HG02938 (cell line): ENCODE measurements around the gene SLC28A1.
"Not testable (repeated sequence)": the region's sequence is repeated elsewhere in the genome, so short reads cannot be mapped to it uniquely, and the experiment has no call there.

Experiments
- ATAC-seq: cut with Tn5 transposase; IDR thresholded peaks from one replicate; pipeline ENCODE4 v1.9.1; 2021; ENCODE audit warnings: mild to moderate bottlenecking, moderate library complexity; ENCODE audit not compliant: unreplicated experiment

Gene SLC28A1, protein sequence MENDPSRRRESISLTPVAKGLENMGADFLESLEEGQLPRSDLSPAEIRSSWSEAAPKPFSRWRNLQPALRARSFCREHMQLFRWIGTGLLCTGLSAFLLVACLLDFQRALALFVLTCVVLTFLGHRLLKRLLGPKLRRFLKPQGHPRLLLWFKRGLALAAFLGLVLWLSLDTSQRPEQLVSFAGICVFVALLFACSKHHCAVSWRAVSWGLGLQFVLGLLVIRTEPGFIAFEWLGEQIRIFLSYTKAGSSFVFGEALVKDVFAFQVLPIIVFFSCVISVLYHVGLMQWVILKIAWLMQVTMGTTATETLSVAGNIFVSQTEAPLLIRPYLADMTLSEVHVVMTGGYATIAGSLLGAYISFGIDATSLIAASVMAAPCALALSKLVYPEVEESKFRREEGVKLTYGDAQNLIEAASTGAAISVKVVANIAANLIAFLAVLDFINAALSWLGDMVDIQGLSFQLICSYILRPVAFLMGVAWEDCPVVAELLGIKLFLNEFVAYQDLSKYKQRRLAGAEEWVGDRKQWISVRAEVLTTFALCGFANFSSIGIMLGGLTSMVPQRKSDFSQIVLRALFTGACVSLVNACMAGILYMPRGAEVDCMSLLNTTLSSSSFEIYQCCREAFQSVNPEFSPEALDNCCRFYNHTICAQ

GRCh38 chr15:84883916-84884781 is at the start of gene SLC28A1:
SLC28A1 (plus strand) TSS chr15:84884662; CDS start chr15:84887761, 3,099 bp downstream.
- ATAC-seq: no peak

GRCh38 chr15:84834969-84835368 is 49.5 kb upstream of the SLC28A1 start:
- no peak for ATAC-seq

GRCh38 chr15:84835661-84836337 is 48.7 kb upstream of the SLC28A1 start:
- ATAC-seq: no peak

- ATAC-seq: no peak
Observed at GRCh38 chr15:84836844-84837243, 47.6 kb upstream of the SLC28A1 start.

DNA sequence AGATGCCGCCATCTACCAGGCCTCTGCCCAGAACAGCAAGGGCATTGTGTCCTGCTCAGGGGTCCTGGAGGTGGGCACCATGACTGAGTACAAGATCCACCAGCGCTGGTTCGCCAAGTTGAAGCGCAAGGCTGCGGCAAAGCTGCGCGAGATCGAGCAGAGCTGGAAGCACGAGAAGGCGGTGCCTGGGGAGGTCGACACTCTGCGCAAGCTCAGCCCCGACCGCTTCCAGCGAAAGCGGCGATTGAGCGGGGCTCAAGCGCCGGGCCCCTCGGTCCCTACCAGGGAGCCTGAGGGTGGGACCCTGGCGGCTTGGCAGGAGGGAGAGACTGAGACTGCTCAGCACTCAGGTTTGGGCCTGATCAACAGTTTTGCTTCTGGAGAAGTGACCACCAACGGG is 44.7 kb upstream of the SLC28A1 start:
- ATAC-seq: no peak

DNA sequence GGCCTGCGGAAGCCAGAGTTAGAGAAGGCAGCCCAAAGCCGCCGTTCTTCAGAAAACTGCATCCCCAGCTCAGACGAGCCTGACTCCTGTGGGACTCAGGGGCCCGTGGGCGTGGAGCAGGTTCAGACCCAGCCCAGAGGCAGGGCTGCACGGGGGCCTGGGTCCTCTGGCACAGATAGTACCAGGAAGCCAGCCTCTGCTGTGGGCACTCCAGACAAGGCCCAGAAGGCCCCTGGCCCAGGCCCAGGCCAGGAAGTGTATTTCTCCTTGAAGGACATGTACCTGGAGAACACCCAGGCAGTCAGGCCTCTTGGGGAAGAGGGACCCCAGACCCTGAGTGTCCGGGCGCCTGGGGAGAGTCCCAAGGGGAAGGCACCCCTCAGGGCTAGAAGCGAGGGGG is 44.2 kb upstream of the SLC28A1 start:
- ATAC-seq: no peak

GRCh38 chr15:84840741-84841429 is 43.6 kb upstream of the SLC28A1 start:
- no peak for ATAC-seq

- ATAC-seq: no peak
Observed at GRCh38 chr15:84842781-84843180, 41.7 kb upstream of the SLC28A1 start.

DNA sequence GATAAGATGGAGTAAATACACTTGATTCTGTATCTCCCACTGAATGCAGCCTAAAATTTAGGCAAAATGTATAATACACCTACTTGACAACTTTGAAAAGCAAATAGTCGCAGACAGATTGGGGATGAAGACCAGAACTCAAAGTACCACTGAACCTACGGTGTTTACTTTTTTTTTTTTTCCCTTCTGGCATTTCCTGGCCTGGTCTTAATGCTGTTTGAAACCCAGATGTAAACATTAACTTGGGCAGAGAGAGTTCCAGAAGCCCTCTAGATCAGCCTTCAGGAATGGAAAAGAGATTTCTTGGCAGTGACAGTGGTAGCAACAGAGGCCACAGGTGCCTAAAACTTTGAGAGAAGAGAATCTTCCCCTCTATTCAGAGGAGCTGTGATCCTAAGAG is 39.5 kb upstream of the SLC28A1 start:
- no peak for ATAC-seq

DNA sequence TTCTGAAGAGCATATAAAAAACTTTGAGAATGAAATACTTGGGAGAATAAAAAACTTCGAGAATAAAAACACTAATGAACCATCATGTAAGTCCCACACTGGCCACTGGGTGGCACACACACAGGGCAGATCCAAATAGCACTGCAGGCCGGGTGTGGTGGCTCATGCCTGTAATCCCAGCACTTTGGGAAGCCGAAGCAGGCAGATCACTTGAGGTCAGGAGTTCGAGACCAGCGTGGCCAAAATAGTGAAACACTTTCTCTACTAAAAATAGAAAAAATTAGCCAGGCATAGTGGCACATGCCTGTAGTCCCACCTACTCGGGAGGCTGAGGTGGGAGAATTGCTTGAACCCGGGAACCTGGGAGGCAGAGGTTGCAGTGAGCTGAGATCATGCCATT is 38.8 kb upstream of the SLC28A1 start:
- ATAC-seq: not testable (repeated sequence)

DNA sequence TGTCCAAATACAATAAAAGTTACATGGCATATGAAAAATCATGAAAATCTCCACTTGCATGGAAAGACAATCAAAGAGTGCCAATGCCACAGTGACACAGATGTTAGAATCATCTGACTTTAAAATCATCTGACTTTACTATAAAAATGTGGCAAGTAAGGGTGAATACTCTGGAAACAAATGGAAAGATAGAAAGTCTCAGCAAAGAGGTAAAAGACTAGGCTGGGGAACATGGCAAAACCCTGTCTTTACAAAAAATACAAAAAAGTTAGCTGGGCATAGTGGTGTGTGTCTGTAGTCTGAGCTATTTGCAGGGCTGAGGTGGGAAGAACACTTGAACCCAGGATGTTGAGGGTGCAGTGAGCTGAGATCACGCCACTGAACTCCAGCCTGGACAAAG is 38.2 kb upstream of the SLC28A1 start:
- no peak for ATAC-seq

DNA sequence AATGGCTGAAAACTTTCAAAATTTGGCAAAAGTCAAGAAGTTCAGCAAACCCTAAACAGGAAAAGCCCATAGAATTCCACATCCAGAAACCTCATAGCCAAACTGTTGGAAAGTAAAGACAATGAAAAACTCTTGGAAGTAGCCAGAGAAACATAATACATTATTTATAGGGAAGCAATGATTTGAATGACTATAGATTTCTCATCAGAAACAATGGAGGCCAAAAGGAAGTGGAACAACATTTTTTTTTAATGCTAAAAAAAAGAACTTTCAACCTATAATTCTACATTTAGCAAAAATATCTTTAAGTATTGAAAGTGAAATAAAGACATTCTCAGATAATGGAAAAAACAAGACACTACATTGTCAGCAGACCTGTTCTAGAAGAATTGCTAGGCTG is 37.1 kb upstream of the SLC28A1 start:
- no peak for ATAC-seq

- ATAC-seq: no peak
Observed at GRCh38 chr15:84852212-84852611, 32.2 kb upstream of the SLC28A1 start.

- no peak for ATAC-seq
Observed at GRCh38 chr15:84855136-84855535, 29.3 kb upstream of the SLC28A1 start.

- ATAC-seq: no peak
Observed at GRCh38 chr15:84855765-84856164, 28.7 kb upstream of the SLC28A1 start.

- no peak for ATAC-seq
Observed at GRCh38 chr15:84856731-84857417, 27.6 kb upstream of the SLC28A1 start.

DNA sequence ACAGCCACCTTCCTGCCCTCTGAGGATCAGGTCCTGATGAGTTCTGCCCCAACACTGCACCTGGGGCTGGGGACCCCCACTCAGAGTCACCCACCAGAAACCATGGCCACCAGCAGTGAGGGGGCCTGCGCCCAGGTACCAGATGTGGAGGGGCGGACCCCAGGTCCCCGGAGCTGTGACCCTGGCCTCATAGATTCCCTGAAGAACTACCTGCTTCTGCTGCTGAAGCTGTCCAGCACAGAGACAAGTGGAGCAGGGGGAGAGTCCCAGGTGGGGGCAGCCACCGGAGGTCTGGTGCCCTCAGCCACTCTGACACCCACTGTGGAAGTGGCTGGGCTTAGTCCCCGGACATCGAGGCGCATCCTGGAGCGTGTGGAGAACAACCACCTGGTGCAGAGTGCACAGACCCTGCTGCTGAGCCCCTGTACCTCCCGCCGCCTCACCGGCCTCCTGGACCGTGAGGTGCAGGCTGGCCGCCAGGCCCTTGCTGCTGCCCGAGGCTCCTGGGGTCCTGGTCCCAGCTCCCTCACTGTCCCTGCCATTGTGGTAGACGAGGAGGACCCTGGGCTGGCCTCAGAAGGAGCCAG is 27.0 kb upstream of the SLC28A1 start:
- no peak for ATAC-seq

DNA sequence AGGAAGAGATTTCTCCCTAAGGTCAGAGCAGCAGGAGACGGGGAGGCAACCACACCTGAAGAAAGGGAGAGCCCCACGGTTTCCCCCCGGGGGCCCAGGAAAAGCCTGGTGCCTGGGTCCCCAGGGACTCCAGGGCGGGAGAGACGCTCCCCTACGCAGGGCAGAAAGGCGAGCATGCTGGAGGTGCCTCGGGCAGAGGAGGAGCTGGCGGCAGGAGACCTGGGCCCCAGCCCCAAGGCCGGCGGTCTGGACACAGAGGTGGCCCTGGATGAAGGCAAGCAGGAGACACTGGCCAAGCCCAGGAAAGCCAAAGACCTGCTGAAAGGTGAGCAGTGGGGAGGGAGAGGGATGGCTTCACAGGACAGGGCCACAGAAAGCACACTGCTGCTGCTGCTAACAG is 26.2 kb upstream of the SLC28A1 start:
- no peak for ATAC-seq

GRCh38 chr15:84859144-84859543 is 25.3 kb upstream of the SLC28A1 start:
- no peak for ATAC-seq
